NCI-H2171 treated with DMSO at 0.1 percent for 48 hours (cell line): Measurements from ENCODE around the gene CALN1.

Experiments used
- DNase-seq: peaks from one replicate; lab custom pipeline; 2025; lab: John Stamatoyannopoulos, UW

CALN1 gene

DNA sequence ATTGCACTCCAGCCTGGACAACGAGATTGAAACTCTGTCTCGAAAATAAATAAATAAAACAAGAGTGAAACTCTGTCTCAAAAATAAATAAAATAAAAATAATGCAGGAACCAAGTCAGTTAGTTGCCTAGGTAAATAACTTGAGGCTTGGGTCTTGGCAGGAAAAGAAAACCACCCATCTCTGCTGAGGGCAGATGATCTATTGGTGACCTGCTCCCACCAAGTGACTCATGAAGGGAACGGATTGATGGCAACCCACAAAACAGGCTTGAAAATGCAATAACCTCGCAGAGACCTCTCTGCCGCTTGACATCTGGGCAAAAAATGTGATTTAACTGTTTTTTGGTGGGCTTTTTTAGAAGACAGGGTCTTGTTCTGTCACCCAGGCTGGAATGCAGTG, 86.6 kb downstream of the CALN1 start:
- DNase-seq: no peak

- DNase-seq: peak; percentile 57
These were observed 90.5 kb downstream of the CALN1 start for GRCh38 chr7:72321637-72322036.

DNA sequence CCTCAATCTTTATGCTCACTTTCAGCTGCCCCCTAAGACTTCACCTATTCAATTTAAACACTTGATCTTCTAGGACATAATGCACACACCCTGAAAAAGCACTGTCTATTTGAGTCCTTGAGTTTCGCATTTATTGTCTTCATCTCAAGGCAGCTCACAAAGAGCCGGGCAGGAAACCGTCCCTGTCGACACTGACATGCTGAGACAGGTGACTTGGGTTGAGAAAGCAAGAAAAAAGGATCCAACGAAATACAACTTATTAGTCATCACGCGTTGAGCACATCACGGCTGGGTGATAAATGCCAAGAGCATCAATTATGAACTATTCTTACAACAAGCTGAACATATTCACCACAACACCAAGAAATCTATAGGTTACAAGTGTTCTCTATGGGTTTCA, 91.1 kb downstream of the CALN1 start:
- DNase-seq: peak; percentile 57

DNA sequence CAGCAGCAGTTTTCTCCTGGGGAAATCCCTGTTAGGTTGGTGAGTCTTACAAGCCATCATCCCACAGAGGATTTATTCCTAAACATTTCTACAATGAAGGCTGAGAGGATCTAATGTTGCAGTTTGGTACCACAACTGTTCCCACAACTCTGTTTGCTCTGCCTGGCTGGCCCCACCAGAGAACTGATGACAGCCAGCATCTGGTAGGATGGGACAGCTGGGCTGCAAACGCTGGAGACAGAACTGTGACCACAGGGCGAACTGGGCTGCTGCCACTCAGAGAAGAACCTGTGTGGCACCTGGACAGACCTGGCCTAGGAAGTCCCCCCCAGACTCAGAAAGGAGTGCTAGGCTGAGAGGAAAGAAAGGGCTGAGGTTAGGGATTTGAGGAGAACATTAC, 94.8 kb downstream of the CALN1 start:
- peak; percentile 20 for DNase-seq

DNA sequence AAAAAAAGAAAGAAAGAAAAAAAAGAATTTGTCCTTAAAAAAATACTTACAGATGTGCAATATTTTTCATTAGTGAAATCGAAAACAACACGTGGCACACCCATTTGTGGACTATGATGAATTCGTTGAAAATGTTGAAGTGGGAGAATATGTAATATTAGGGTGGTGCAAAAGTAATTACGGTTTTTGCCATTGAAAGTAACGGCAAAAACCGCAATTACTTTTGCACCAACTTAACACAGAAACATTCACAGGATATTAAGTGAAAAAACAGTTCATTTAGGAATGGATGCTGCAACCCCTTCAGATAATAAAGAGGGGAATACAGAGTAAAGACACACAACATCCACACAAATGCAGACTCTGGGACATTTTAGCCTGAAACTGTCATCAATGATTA, 96.0 kb downstream of the CALN1 start:
- no peak for DNase-seq

GRCh38 chr7:72313906-72314305, 98.2 kb downstream of the CALN1 start:
- no peak for DNase-seq

- no peak for DNase-seq
These were observed 101.8 kb downstream of the CALN1 start for GRCh38 chr7:72310301-72310700.

- DNase-seq: no peak
These were observed 102.7 kb downstream of the CALN1 start for GRCh38 chr7:72309476-72309875.

GRCh38 chr7:72308986-72309385, 103.2 kb downstream of the CALN1 start:
- DNase-seq: no peak

DNA sequence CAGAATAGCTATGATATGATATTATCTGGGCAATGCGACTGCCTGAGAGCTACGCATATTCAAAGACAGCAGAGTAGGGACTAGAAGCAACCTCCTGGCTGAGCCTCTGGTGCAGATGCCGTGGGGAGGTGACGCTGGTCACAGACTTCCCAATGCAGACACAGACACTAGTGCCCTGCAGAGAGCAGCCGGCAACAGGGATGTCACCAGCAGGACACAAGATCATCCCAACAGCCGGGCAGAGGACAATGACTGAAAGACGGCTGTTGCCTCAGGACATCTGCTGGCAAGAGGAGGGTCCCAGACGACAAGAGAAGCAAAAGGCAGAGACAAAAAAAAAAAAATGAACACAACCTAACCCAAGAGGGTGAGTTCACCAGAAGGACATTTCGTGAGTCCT, 104.6 kb downstream of the CALN1 start:
- DNase-seq: no peak

- DNase-seq: no peak
These were observed 113.2 kb downstream of the CALN1 start for GRCh38 chr7:72298912-72299311.

DNA sequence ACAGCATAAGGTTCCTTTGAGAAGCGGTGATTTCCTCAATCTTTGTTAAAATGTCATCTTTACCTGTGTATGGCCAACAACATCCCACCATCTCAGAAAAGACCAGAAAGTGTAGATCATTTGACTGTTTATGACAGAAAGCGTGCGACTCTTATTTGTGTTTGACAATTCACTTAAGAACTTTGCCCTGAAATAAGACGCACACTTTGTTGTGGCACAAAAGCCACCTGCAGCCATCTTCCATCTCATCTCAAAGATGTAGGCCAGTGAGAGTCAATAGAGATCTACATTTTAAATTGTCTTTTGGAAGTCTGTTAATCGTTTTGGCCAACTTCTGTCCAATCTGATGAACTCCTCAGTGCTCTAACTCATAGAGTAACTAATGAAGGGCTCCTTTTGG, 114.0 kb downstream of the CALN1 start:
- no peak for DNase-seq

- no peak for DNase-seq
These were observed 114.5 kb downstream of the CALN1 start for GRCh38 chr7:72297636-72298035.

DNA sequence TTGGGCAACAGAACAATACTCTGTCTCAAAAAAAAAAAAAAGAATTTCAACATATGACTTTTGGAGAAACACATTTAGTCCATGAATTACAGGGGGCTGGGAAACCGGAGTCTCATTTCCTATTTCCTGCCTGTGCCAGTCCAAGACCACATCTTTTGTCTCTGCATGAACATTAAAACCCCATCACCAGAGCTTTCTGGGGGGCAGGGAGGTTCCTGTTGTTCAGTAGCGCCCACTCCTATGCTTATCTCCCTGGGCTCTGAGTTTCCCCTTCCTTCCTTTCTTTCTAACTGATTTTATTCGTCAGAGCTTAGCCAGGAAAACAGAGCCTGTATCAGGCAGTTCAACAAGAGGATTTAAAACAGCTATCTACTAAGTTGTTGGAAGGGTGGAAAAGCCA, 119.3 kb downstream of the CALN1 start:
- DNase-seq: no peak

DNA sequence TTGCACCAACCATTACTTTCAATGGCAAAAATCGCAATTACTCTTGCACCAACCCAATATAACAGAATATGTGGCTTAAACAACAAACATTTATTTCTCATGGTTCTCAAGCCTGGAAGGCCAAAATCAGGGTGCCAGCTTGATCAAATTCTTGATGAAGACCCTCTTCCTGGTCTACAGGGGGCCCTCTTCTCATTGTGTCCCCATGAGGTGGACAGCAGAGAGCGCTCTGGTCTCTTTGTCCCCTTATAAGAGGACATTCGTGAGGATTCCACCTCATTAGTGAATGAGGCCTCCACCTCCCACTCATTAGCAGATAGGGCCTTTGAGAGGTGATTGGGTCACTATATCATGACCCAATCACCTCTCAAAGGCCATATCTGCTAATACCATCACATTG, 120.0 kb downstream of the CALN1 start:
- no peak for DNase-seq

DNA sequence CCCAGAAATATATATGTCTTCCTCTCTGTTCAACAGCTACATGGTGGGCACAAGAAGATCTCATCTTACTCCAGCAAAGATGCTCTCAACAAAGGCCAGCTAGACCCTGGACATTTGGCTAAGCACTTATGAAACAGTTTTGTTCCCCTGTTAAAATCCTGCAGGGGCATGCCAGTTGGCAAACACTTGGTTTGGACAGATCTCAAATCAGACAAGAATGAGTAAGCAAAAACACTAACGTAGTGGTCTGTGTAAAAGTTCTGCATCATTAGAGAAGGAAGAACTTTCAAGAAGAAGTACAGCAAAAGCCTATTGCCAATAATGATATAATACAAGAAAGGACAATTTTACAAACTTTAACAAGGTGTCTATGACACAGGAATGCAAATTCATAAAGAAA, 125.6 kb downstream of the CALN1 start:
- DNase-seq: no peak

DNA sequence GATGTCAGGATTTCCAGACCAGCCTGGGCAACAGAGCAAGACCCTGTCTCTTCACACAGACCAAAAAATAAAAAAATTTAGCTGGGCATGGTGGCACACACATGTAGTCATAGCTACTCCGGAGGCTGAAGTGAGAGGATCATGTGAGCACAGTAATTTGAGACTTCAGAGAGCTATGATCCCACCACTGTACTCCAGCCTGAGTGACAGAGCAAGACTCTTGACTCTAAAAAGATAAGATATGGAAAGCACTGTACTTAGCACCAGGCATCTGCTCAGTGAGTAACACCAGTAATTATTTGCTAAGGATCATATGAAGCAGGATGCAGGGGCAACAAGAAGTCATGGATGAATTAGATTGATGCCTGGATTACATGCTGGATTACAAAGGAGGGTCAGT, 128.8 kb downstream of the CALN1 start:
- peak; percentile 17 for DNase-seq

- DNase-seq: peak; percentile 90
These were observed 130.8 kb downstream of the CALN1 start for GRCh38 chr7:72281308-72281707.

GRCh38 chr7:72279203-72279602, 132.9 kb downstream of the CALN1 start:
- no peak for DNase-seq

DNA sequence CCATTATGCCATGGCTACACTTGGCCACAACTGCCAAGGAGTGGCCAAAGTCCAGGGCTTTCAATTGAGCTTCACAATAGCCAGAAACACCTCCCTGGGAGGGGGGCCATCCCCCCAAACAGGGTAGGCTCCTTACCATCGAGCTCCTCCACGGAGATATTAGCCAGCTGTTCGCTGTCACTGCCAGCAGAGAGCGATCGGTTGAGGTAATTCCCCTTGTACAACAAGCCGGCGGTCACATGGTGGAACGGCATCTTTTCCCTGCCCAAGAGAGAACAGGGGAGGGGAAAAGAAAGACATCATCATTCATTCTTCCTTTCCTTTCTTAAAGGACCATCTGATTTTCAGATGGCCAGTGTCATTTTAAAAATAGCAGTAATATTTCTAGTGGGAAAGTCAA, 133.6 kb downstream of the CALN1 start:
- no peak for DNase-seq

- no peak for DNase-seq
These were observed 136.6 kb downstream of the CALN1 start for GRCh38 chr7:72275382-72276070.

DNA sequence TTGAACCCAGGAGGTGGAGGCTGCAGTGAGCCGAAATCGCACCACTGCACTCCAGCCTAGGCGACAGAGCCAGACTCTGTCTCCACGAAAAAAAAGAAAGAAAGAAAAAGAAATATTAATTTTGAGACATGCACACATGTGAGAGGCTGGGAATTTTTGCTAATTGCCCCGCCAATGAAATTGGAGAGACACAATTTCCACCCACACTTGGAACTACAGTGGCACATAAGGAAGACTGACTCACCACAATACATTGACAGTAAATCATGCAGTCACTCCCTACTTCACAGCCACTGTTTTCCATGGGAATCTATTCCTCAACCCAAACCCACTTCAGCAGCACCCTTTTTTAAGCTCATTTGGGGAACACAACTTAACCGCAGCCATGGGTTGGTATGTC, 139.7 kb downstream of the CALN1 start:
- no peak for DNase-seq

DNA sequence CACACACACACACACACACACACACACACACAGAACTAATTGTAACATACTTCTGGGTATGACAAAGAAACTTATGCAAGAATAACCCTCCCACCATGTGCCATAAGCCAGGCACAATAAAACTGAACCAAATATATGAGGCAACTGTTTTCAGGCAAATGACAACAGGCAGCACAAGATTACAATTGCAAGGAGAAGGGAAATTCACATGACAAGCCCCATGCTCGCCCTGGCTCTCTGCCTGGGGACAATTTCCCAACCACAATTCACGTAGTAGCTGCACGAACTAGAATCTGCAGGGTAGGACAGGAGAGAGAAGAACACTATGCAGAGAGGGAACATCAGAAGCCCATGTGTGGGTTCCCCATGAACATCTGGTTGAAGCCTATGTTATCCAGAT, 143.3 kb downstream of the CALN1 start:
- DNase-seq: no peak

DNA sequence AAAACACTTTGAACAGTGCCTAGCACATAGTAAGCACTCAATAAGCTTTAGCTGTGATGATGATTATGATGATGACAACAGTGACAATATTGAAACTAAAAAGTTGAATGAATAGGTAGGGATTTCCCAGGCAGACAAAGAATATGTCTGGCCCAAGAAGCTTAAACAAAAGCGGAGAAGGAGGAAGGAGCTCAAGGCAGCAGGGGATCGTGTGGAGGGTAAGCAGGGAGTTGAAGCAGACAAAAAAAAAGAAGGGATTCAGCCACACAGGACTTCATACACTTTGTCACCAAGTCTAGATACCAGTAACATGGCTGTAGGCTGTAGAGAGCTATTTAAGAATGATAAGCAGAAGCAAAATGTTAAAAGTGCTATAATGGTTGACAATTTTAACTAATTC, 144.0 kb downstream of the CALN1 start:
- DNase-seq: no peak
